Prostate gland (tissue), 2 donors: ENCODE results near the gene ING3.

Experiments
- POLR2A ChIP-seq: fragments of 450-650 bp; IDR thresholded peaks from one replicate; pipeline ENCODE4 v1.6.1; 2016; ENCODE audit warnings: antibody characterized with exemption, mild to moderate bottlenecking
- POLR2AphosphoS5 ChIP-seq: sonication (generic); formaldehyde crosslinking; IDR thresholded peaks from one replicate; pipeline ENCODE4 v1.6.1; 2017; ENCODE audit warnings: antibody characterized with exemption
- TF ChIP-seq, protein P1 (sequence below), 4 experiments: fragments of 200-600 bp in 2 of 4; fragments of 450-650 bp in 2 of 4; sonication (generic) in 2 of 4; IDR thresholded peaks; 1 replicate in 3 of 4; 2 replicates in 1 of 4; pipeline ENCODE4 v1.5.1; 2016 to 2019; ENCODE audit warnings: antibody characterized with exemption in 4 of 4, mild to moderate bottlenecking in 2 of 4, moderate library complexity in 2 of 4

- TF ChIP-seq, protein P1, sequence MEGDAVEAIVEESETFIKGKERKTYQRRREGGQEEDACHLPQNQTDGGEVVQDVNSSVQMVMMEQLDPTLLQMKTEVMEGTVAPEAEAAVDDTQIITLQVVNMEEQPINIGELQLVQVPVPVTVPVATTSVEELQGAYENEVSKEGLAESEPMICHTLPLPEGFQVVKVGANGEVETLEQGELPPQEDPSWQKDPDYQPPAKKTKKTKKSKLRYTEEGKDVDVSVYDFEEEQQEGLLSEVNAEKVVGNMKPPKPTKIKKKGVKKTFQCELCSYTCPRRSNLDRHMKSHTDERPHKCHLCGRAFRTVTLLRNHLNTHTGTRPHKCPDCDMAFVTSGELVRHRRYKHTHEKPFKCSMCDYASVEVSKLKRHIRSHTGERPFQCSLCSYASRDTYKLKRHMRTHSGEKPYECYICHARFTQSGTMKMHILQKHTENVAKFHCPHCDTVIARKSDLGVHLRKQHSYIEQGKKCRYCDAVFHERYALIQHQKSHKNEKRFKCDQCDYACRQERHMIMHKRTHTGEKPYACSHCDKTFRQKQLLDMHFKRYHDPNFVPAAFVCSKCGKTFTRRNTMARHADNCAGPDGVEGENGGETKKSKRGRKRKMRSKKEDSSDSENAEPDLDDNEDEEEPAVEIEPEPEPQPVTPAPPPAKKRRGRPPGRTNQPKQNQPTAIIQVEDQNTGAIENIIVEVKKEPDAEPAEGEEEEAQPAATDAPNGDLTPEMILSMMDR (IDR thresholded peaks at IDR 0.05): no peak
- TF ChIP-seq POLR2AphosphoS5 (no peak), POLR2A (no peak)
Measured at GRCh38 chr7:120996988-120997345, 46.4 kb downstream of the ING3 start.
